Measurements from ENCODE around the gene MYL11.

Gene MYL11

DNA sequence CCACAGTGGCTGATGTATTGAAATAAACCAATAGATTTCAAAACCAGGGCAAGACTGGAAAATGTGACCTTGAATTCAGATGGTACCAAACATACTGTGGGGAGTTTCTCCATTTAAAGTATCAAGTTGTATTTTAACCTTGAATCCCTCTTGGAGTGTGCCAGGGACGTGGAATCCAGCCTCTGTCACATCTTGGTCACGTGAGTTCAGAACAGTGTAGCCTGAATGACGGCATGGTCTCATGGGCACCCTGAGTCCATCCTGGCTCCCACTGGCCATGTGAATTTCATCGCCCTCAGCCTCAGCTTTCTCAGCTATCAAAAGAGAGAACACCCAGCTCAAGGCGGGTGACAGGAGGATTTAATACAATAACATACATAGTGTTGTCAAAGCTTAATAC lies 39.6 kb downstream of the MYL11 start:
- peaks cover 8% of the 10 kb centered on the region for H3K36me3 Mint-ChIP-seq
- H3K9me3 Mint-ChIP-seq = no peaks in the 10 kb centered on the region
- peaks cover 38% of the 10 kb centered on the region for H3K4me1 Mint-ChIP-seq
- H3K27ac Mint-ChIP-seq = no peak overlapping the region
- no peaks in the 10 kb centered on the region for H3K27me3 Mint-ChIP-seq
- no peak overlapping the region for H3K4me3 Mint-ChIP-seq

DNA sequence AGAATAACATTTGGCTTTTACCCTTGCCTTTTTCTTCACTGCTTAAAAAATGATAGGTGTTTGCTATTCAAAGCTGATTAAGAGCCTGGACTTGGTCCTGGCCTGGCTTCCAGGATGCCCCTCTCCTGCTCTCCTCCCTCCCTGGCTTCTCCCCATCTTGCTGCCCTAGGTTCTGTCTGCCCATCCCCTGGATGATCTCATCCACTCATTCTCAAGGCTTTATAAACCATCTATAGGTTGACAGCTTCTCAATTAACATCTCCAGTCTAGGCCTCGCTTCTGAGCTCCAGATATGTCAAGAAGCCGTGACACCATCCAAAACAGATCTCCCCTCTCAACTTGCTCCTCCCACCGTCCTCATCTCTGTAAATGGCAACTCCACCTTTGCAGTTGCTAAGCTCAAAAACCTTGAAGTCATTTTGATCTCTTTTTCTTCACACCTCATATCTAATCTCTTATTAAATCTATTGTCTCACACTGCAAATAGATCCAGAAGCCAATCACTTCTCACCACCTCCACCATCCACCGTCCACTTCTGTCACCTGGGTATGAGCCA lies 41.5 kb downstream of the MYL11 start:
- no peaks in the 10 kb centered on the region for H3K27me3 Mint-ChIP-seq
- H3K36me3 Mint-ChIP-seq = peaks cover 6% of the 10 kb centered on the region
- no peak overlapping the region for H3K4me3 Mint-ChIP-seq
- H3K9me3 Mint-ChIP-seq = no peaks in the 10 kb centered on the region
- peaks cover 31% of the 10 kb centered on the region for H3K4me1 Mint-ChIP-seq
- H3K27ac Mint-ChIP-seq = peak overlapping the region; percentile 8

DNA sequence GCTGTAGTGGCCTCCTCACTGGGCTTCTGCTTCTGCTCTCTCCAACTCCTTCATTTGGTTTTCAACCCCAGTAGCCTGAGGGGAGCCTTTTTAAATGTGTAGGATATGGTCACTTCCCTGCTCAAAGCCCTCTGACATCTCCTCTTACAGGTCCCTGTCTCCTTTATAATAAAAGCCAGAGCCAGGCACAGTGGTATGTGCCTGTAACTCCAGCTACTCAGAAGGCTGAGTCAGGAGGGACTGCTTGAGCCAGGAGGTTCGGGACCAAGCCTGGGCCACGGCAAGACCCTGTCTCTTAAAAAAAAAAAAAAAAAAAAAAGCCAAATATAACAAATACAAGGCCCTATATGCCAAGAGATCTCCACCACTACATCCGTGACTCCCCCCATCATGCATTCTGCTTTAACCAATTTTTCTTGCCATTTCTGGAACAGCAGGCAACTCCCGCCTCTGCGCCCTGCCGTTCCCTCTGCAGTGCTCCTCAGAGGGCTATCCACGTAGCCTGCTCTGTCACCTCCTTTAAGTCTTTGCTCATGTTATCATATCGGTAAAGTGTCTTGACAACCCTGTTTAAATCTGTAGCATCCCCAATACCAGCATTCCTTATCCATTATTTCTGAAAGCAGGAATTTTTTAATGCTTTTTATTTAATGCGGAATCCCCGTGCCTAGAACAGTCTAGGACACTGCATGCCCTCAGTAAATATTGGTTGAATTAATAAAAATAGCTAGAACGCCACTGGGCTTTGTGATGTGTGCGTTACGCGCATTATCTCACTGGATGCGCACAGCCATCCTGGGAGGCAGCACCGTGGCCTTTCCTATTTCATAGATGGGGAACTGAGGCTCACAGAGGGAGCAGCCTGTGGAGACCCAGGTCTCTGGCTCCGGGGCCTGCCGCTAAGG lies 42.3 kb downstream of the MYL11 start:
- Mint-ChIP-seq H3K4me1 (peaks cover 30% of the 10 kb centered on the region), H3K27me3 (no peaks in the 10 kb centered on the region), H3K36me3 (peaks cover 5% of the 10 kb centered on the region), H3K27ac (peak overlapping the region; percentile 74), H3K9me3 (no peaks in the 10 kb centered on the region), H3K4me3 (peak overlapping the region; percentile 68)

DNA sequence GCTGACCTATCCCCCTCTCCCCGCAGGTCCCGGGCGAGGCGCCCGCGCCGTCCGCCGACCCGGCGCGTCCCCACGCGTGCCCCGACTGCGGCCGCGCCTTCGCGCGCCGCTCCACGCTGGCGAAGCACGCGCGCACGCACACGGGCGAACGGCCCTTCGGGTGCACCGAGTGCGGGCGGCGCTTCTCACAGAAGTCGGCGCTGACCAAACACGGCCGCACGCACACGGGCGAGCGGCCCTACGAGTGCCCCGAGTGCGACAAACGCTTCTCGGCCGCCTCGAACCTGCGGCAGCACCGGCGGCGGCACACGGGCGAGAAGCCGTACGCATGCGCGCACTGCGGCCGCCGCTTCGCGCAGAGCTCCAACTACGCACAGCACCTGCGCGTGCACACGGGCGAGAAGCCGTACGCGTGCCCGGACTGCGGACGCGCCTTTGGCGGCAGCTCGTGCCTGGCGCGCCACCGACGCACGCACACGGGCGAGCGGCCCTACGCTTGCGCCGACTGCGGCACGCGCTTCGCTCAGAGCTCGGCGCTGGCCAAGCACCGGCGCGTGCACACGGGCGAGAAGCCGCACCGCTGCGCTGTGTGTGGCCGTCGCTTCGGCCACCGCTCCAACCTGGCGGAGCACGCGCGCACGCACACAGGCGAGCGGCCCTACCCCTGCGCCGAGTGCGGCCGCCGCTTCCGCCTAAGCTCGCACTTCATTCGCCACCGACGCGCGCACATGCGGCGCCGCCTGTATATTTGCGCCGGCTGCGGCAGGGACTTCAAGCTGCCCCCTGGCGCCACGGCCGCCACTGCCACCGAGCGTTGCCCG lies 43.1 kb downstream of the MYL11 start:
- Mint-ChIP-seq H3K9me3 (no peaks in the 10 kb centered on the region), H3K36me3 (peaks cover 3% of the 10 kb centered on the region), H3K27ac (peak overlapping the region; percentile 23), H3K4me1 (peaks cover 26% of the 10 kb centered on the region), H3K4me3 (peak overlapping the region; percentile 58), H3K27me3 (no peaks in the 10 kb centered on the region)

DNA sequence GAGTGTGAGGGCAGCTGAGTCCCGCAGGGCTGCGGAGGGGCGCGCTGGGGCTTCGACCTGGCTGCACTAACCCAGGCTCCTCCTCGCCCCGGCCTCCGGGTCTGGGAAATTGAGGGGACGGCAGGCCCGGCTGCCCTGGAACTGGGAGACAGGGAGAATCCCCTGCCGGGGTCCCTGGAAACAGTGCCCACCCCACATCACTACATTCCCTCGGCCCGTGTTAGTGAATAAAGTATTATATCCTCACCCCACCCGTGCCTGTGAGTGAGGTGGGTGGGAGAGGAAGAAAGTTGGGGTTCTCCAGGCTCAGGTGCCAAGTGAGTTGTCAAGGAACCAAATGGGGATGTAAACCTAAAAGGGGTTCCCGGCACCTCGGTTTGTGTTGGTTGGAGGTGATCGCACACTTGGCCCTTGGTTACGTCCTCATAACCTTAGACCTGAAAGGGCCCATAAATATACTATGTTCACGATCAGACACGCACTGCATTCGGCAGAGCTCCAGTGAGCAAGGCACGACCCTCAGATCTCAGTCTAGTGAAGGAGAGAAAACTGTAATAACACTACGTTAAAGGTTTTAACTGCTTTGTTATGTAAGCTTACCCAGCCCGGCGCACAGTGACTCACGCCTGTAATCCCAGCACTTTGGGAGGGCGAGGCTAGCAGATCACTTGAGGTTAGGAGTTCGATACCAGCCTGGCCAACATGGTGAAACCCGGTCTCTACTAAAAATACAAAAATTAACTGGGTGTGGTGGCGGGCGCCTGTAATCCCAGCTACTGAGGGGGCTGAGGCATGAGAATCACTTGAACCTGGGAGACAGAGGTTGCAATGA lies 44.0 kb downstream of the MYL11 start:
- H3K9me3 Mint-ChIP-seq = no peaks in the 10 kb centered on the region
- H3K27ac Mint-ChIP-seq = peak overlapping the region; percentile 23
- no peaks in the 10 kb centered on the region for H3K27me3 Mint-ChIP-seq
- peaks cover 3% of the 10 kb centered on the region for H3K36me3 Mint-ChIP-seq
- peaks cover 23% of the 10 kb centered on the region for H3K4me1 Mint-ChIP-seq
- peak overlapping the region; percentile 58 for H3K4me3 Mint-ChIP-seq

DNA sequence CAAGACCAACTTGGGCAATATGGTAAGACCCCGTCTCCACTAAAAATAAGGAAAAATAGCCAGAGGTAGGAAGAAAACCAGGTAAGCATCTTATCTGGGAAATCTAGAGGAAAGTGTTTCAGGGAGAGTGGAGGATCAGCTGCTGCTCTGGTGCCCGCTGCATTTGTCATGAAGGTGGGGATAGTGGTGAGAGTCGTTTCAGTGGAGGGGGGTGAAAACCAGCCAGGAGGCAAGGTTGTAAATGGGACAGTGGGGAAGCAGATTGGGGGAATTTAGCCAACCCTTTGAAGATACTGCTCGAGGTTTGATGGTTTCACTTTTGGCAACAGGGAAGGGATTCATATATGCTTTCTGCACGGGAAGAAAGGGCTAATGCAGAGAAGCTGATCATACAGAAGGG lies 46.4 kb downstream of the MYL11 start:
- H3K27ac Mint-ChIP-seq = peak overlapping the region; percentile 25
- H3K27me3 Mint-ChIP-seq = no peaks in the 10 kb centered on the region
- H3K4me1 Mint-ChIP-seq = peaks cover 22% of the 10 kb centered on the region
- H3K4me3 Mint-ChIP-seq = no peak overlapping the region
- H3K36me3 Mint-ChIP-seq = peaks cover 9% of the 10 kb centered on the region
- no peaks in the 10 kb centered on the region for H3K9me3 Mint-ChIP-seq

Measured in activated naive CD4-positive, alpha-beta T cell treated with anti-CD3 and anti-CD28 coated beads, Interleukin-2, amount 50 U/mL, for 24 hours (primary cell).